Activated CD8-positive, alpha-beta T cell treated with anti-CD3 and anti-CD28 coated beads for 36 hours (primary cell): ENCODE data around the gene DYSF. TPM values are rescaled to one million over a fixed set of nuclear protein-coding genes. Genes with fewer than 3 reads are reported as not detected.

Experiments used
- ATAC-seq: fragments of 200-7000 bp; cut with Tn5 transposase; one replicate; pipeline ENCODE4 v1.10.0; 2021; ENCODE audit warnings: mild to moderate bottlenecking, moderate library complexity
- CTCF ChIA-PET: fragments of 350-600 bp; sonication (Branson Sonifier 250); formaldehyde crosslinking; loops from one replicate; lab custom pipeline; 2021; ENCODE audit warnings: antibody characterized with exemption; lab: Charles Lee
- POLR2A ChIA-PET: fragments of 350-600 bp; sonication (Branson Sonifier 250); formaldehyde crosslinking; loops from one replicate; lab custom pipeline; 2021; ENCODE audit warnings: antibody characterized with exemption; lab: Charles Lee
- DNase-seq: peaks from one replicate; pipeline ENCODE4 v3.0.0-alpha.2; 2020
- H3K27ac Mint-ChIP-seq: one replicate; pipeline ENCODE4 v1.8.0; 2021; ENCODE audit warnings: mild to moderate bottlenecking, mixed read lengths
- H3K27me3 Mint-ChIP-seq: one replicate; pipeline ENCODE4 v1.8.0; 2021; ENCODE audit warnings: mixed read lengths
- H3K36me3 Mint-ChIP-seq: one replicate; pipeline ENCODE4 v1.8.0; 2021; ENCODE audit warnings: low read depth, mixed read lengths
- H3K4me1 Mint-ChIP-seq: one replicate; pipeline ENCODE4 v1.8.0; 2021; ENCODE audit warnings: low read depth, mixed read lengths
- H3K4me3 Mint-ChIP-seq: one replicate; pipeline ENCODE4 v1.8.0; 2021; ENCODE audit warnings: mild to moderate bottlenecking, moderate library complexity, mixed read lengths
- H3K9me3 Mint-ChIP-seq: one replicate; pipeline ENCODE4 v1.8.0; 2021; ENCODE audit warnings: mixed read lengths
- intact Hi-C: fragments of 100-400 bp; cut with micrococcal nuclease; formaldehyde crosslinking; loops from one replicate; pipeline ENCODE4 v1.10.0; 2022
- total RNA-seq, 2 experiments: library from RNA; stranded (reverse); gene quantifications; one replicate each; pipeline ENCODE4 v1.2.3, GENCODE V29; 2021
- TF ChIP-seq, protein P1 (sequence below): fragments of 200-600 bp; IDR thresholded peaks from one replicate; pipeline ENCODE4 v1.8.0; 2022; ENCODE audit warnings: antibody characterized with exemption, mild to moderate bottlenecking

DYSF gene
- total RNA-seq, 2 experiments from 2014 or later: 3.5 to 3.8 TPM

DNA sequence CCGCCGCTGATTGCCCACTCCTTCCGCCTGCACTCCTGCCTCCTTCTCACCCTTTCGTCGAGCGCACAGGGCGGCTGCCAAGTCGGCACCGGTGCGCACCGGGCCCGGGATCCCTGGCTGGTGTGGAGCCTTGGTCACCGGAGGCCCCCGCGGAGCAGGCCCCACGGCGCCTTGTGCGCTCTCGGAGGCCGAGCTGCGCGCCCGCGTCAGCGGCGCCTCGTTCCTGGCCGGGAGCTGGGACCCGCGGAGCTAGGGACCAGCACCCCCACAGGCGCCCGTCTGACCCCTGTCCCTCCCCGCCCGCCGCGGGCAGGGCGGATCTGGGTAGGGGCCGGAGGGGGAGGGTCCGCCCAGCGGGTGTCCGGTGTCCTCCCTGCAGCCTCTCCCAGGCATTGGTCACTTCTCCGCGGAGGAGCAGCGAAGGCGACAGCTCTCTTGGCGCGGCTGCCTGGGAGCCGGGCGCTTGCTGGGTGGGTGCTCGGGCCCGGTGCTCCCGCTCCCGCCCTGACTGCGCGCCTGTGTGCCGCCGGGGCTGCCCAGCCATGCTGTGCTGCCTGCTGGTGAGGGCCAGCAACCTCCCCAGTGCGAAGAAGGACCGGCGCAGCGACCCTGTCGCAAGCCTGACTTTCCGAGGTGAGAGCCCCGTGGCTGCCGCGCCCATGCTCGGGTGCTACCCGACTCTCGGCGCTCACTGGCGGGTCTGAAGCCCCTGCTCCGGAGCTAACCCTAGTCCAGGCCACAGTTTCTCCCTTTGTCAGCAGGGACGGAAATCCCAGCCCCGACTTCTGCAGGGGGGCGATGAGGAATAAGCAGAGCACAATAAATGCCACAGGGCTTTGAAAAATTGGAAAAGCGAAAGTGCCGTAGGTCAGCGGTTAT is 13.2 kb downstream of the DYSF start:
- ChIA-PET CTCF (interaction anchor here (1.0 to 2.1 kb wide), 4 partner anchors 9 to 167 kb away, joined by 3 to 6 read pairs (median 4); no protein-coding TSS in a partner anchor), POLR2A (interaction anchor here (1.2 to 1.3 kb wide), 2 partner anchors 9 to 23 kb away, joined by 3 read pairs; no protein-coding TSS in a partner anchor)
- intact Hi-C loops: no loop called here
- no peak overlapping the region for H3K27ac Mint-ChIP-seq
- peak overlapping the region; percentile 71 for H3K4me3 Mint-ChIP-seq
- ATAC-seq (peak; percentile 48), DNase-seq (peak; percentile 17)
- no peaks in the 10 kb centered on the region for H3K36me3 Mint-ChIP-seq
- peaks cover 28% of the 10 kb centered on the region for H3K27me3 Mint-ChIP-seq
- TF ChIP-seq, protein P1, sequence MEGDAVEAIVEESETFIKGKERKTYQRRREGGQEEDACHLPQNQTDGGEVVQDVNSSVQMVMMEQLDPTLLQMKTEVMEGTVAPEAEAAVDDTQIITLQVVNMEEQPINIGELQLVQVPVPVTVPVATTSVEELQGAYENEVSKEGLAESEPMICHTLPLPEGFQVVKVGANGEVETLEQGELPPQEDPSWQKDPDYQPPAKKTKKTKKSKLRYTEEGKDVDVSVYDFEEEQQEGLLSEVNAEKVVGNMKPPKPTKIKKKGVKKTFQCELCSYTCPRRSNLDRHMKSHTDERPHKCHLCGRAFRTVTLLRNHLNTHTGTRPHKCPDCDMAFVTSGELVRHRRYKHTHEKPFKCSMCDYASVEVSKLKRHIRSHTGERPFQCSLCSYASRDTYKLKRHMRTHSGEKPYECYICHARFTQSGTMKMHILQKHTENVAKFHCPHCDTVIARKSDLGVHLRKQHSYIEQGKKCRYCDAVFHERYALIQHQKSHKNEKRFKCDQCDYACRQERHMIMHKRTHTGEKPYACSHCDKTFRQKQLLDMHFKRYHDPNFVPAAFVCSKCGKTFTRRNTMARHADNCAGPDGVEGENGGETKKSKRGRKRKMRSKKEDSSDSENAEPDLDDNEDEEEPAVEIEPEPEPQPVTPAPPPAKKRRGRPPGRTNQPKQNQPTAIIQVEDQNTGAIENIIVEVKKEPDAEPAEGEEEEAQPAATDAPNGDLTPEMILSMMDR: no peak
- peaks cover 4% of the 10 kb centered on the region for H3K4me1 Mint-ChIP-seq
- H3K9me3 Mint-ChIP-seq: no peaks in the 10 kb centered on the region

DNA sequence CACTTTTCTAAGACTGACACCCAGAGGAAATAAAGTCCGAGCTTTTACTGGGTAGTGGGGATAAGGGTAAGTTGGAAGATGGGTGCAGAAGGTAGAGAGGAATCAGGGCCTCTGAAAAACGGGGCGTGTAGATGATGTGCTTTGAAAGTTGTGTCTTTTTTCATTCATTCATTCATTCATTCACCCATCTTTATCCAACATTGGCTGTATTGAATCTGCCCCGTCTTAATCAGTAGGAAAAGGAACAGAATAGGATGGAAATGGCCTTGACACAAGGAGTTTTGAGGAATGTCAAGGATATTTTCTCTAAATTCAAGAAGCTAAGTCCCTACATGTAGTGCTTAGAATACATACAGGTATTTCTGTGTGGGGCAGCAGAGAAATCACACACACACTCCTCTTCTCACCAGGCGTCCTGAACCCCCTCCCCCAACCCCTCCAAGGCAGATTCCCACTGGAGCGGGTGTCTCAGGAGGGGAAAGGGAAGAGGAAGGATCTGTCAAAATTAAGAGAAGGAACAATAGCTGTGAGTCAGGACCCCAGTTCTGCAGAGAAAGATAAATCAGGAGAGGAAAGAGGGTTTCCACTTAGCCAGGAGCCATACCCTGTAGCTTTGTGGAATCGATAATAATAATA is 13.9 kb downstream of the DYSF start:
- TF ChIP-seq, protein P1: no peak
- peak; percentile 14 for ATAC-seq
- H3K4me1 Mint-ChIP-seq: peaks cover 4% of the 10 kb centered on the region
- intact Hi-C loops: no loop called here
- peaks cover 29% of the 10 kb centered on the region for H3K27me3 Mint-ChIP-seq
- peak overlapping the region; percentile 71 for H3K4me3 Mint-ChIP-seq
- no peaks in the 10 kb centered on the region for H3K36me3 Mint-ChIP-seq
- H3K9me3 Mint-ChIP-seq: no peaks in the 10 kb centered on the region
- ChIA-PET CTCF (interaction anchor here (0.8 to 2.1 kb wide), 5 partner anchors 9 to 168 kb away, joined by 3 to 6 read pairs (median 5); no protein-coding TSS in a partner anchor), POLR2A (interaction anchor here (1.3 kb wide), 1 partner anchor 10 kb away, joined by 3 read pairs; no protein-coding TSS in a partner anchor)
- no peak overlapping the region for H3K27ac Mint-ChIP-seq
- DNase-seq: no peak

DNA sequence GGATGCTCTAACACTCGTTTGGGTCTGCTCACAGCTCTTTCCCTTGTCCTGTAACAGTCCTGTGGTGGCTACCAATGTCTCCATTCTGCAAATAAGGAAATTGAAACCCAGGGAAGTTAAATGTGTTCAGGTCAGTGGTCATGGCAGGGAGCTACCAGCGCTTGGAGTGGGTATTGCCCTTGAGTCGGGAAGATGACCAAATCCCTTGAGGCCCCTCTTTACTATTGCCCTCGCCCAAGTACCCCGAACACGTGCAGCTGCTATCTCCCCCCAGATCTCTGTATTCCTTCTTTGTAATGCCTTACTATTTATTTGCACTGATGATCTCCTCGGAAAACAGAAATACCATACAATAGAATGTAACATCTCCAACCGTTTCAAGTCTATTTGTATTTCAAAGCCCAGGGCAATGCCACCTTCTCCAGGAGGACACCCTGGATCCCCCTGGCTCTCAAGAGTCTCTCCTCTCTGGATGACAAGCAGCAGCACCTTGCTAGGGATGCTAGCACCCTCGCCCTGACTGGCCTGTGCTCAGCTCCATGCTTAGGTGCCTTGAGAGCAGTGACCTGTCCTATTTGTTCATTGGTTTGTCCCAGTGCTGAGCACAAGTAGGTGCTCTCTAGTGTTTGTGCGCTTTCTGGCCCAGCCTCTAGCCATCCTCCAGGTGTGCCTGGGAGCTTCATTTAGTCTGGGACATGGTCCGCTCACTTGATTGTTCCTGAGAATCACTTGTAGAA is 15.1 kb downstream of the DYSF start:
- TF ChIP-seq, protein P1: no peak
- POLR2A ChIA-PET: no interaction called here
- Mint-ChIP-seq H3K4me1 (peaks cover 4% of the 10 kb centered on the region), H3K4me3 (no peak overlapping the region), H3K27me3 (peaks cover 31% of the 10 kb centered on the region), H3K27ac (no peak overlapping the region), H3K36me3 (no peaks in the 10 kb centered on the region), H3K9me3 (no peaks in the 10 kb centered on the region)
- ATAC-seq: no peak
- DNase-seq: no peak
- CTCF ChIA-PET: interaction anchor here (1.3 kb wide), 1 partner anchor 8 kb away, joined by 6 read pairs; no protein-coding TSS in a partner anchor
- intact Hi-C loops: no loop called here

DNA sequence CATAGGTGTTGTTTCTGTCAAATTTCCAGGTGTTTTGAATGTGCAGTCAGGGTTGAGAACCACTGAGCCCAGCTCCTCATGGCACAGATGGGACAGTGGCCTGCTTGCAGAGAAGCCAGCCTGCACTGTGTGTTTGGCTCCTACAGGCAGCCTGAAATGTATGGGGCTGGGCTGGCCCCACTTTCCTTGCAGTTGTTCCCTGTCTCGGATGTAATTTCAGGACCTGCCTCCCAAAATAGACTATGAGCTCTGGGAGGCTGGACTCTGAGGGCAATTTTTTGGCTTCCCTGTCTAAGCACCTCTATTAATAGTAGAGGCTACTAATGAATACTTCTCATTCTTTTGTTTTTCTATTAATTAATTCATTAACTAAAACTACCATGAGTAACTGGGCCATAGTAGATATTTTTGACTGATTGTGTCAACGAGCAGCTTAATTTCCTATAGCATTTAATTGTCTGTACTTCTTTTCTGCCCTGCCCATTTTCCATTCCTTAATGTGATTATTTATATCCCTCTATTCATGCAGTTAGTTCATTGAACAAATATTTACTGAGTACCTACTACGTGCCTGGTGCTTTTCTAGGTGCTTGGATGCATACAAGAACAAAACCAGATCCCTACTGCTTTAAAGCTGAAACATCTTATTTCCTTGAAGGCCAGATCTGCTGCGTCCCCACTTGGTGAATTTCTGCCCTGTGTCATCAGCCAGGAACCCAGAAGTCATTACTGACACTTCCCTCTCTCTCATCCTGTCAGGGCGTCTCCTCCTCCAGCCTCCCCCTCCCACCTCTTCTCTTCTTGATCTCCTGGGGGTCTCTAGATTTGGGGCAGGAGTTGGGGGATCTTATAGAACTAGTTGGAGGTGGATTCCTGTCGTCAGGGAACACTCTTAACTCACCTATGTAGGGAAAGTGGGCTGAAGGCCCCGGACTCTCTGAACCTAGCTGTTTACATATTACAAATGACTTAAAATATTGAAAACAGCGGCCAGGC is 16.3 kb downstream of the DYSF start:
- Mint-ChIP-seq H3K27me3 (peaks cover 31% of the 10 kb centered on the region), H3K36me3 (no peaks in the 10 kb centered on the region), H3K4me1 (peaks cover 4% of the 10 kb centered on the region), H3K4me3 (no peak overlapping the region), H3K9me3 (no peaks in the 10 kb centered on the region), H3K27ac (no peak overlapping the region)
- intact Hi-C loops: no loop called here
- ChIA-PET CTCF (interaction anchor here (0.7 kb wide), 1 partner anchor 169 kb away, joined by 3 read pairs; no protein-coding TSS in a partner anchor), POLR2A (no interaction called here)
- TF ChIP-seq, protein P1: no peak
- no peak for ATAC-seq
- no peak for DNase-seq
